K562 (cell line): ENCODE data around the gene IFI30. TPM values are rescaled to one million over a fixed set of nuclear protein-coding genes. Genes with fewer than 3 reads are reported as not detected.
A peak's percentile ranks its signal among the peaks of the same experiment; 100 is the strongest.

Experiments
- AFF4 ChIP-seq: sonication (generic); formaldehyde crosslinking; IDR thresholded peaks from 2 replicates; pipeline ENCODE4 v1.8.0; 2023; ENCODE audit warnings: mild to moderate bottlenecking, missing genetic modification reagents
- ARID1B ChIP-seq: fragments of 450-650 bp; IDR thresholded peaks from 2 replicates; pipeline ENCODE4 v1.6.1; 2016; ENCODE audit warnings: antibody characterized with exemption, mild to moderate bottlenecking, inconsistent platforms
- CHD1 ChIP-seq: fragments of 200-600 bp; sonication (generic); IDR thresholded peaks from one replicate; pipeline ENCODE4 v1.6.1; 2012; ENCODE audit warnings: mild to moderate bottlenecking, moderate library complexity, low read length, inconsistent platforms
- E2F3 ChIP-seq: fragments of 250-450 bp; sonication (Bioruptor Pico); IDR thresholded peaks from 2 replicates; pipeline ENCODE4 v1.4.0; 2020; ENCODE audit warnings: mild to moderate bottlenecking
- EGR1 ChIP-seq: fragments of 450-650 bp; conservative IDR thresholded peaks from 2 replicates; pipeline ENCODE4 v1.6.1; 2017; ENCODE audit warnings: mild to moderate bottlenecking
- HDAC2 ChIP-seq: fragments of 450-650 bp; IDR thresholded peaks from 2 replicates; pipeline ENCODE4 v1.6.1; 2016; ENCODE audit warnings: mild to moderate bottlenecking
- HEY1 ChIP-seq: fragments of 250-450 bp; sonication (Bioruptor Pico); IDR thresholded peaks from 2 replicates; pipeline ENCODE4 v1.5.0; 2020; ENCODE audit warnings: mild to moderate bottlenecking, moderate library complexity, borderline replicate concordance
- HMGN3 ChIP-seq: IDR thresholded peaks from 2 replicates; pipeline ENCODE4 v1.6.1; 2011; ENCODE audit warnings: borderline replicate concordance, low read depth, mild to moderate bottlenecking, mixed read lengths, low read length; ENCODE audit not compliant: insufficient read length; ENCODE audit errors: extremely low read depth
- NR3C1 ChIP-seq: sonication (generic); formaldehyde crosslinking; IDR thresholded peaks from 2 replicates; pipeline ENCODE4 v1.8.1; 2022; ENCODE audit warnings: missing genetic modification reagents
- PHTF2 ChIP-seq: fragments of 250-450 bp; sonication (Bioruptor Pico); IDR thresholded peaks from 2 replicates; pipeline ENCODE4 v1.5.0; 2021; ENCODE audit warnings: mild to moderate bottlenecking
- POLR2G ChIP-seq: fragments of 200-400 bp; formaldehyde crosslinking; IDR thresholded peaks from 2 replicates; pipeline ENCODE4 v1.6.1; 2017; ENCODE audit warnings: low read depth, mild to moderate bottlenecking, antibody characterized with exemption, low read length, moderate library complexity
- SPI1 ChIP-seq: IDR thresholded peaks from 2 replicates; pipeline ENCODE4 v1.6.1; 2011; ENCODE audit warnings: low read depth, low read length, control low read depth, borderline replicate concordance
- SRSF9 ChIP-seq: fragments of 200-400 bp; formaldehyde crosslinking; IDR thresholded peaks from 2 replicates; pipeline ENCODE4 v1.6.1; 2017; ENCODE audit warnings: low read depth, low read length, borderline replicate concordance
- ZNF512 ChIP-seq: IDR thresholded peaks from 2 replicates; pipeline ENCODE4 v1.6.1; 2016; ENCODE audit warnings: missing genetic modification characterization, missing compliant biosample characterization
- polyA plus RNA-seq, 8 experiments: library from polyadenylated mRNA; depleted of rRNA in 4 of 8; stranded (reverse) in 5 of 8; unstranded in 3 of 8; fragments of >200 nt; fragmentation: Nextera tagmentation in 2 of 8; fragmentation: Illumina TruSeq in 1 of 8; extraction: Ambion mirVana in 2 of 8; extraction: Trizol in 1 of 8; gene quantifications; 2 replicates each; pipeline versions ENCODE4 v1.2.1 to v1.2.3, GENCODE V29; 2011 to 2014; ENCODE audit warnings: inconsistent platforms in 1 of 8, missing spikeins in 1 of 8
- total RNA-seq, 7 experiments: library from RNA; depleted of rRNA in 6 of 7; stranded (reverse); fragments of >200 nt in 6 of 7; fragmentation: Illumina TruSeq in 2 of 7; extraction: Trizol in 2 of 7; gene quantifications; 2 replicates each; pipeline versions ENCODE4 v1.2.1 to v1.2.3, GENCODE V29; 2011 to 2021; ENCODE audit warnings: low replicate concordance in 1 of 7
- TF ChIP-seq, protein P1 (sequence below): sonication (generic); formaldehyde crosslinking; IDR thresholded peaks from 2 replicates; pipeline ENCODE4 v1.5.0; 2020; ENCODE audit warnings: missing genetic modification reagents
- TF ChIP-seq, protein P2 (sequence below): fragments of 200-800 bp; sonication (Bioruptor generic); IDR thresholded peaks from 2 replicates; pipeline ENCODE4 v1.6.1; 2017; ENCODE audit warnings: missing genetic modification characterization, missing compliant biosample characterization
- TF ChIP-seq, protein P3 (sequence below), 2 experiments: fragments of 200-800 bp in 1 of 2; sonication (Bioruptor generic) in 1 of 2; sonication (generic) in 1 of 2; formaldehyde crosslinking in 1 of 2; IDR thresholded peaks in 1 of 2; conservative IDR thresholded peaks in 1 of 2; 2 replicates each; pipeline versions ENCODE4 v1.5.0 to v1.6.1; 2016 to 2020; ENCODE audit warnings: missing compliant biosample characterization in 1 of 2, missing genetic modification characterization in 1 of 2, missing genetic modification reagents in 1 of 2

IFI30 gene
- total and polyA plus RNA-seq, 9 of the 15 experiments (the other 6 are each of a cell fraction or from before 2014, with no cell fraction given): 63.7 to 430 (median 109) TPM

- TF ChIP-seq, protein P1, sequence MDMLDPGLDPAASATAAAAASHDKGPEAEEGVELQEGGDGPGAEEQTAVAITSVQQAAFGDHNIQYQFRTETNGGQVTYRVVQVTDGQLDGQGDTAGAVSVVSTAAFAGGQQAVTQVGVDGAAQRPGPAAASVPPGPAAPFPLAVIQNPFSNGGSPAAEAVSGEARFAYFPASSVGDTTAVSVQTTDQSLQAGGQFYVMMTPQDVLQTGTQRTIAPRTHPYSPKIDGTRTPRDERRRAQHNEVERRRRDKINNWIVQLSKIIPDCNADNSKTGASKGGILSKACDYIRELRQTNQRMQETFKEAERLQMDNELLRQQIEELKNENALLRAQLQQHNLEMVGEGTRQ (CRISPR knock-in tag): no peak
- TF ChIP-seq ARID1B (no peak), NR3C1 (CRISPR knock-in tag) (no peak), AFF4 (CRISPR knock-in tag) (no peak), HDAC2 (no peak), POLR2G (0 out of 2 replicates have a peak, but pooled peaks have one; percentile 11), HEY1 (CRISPR knock-in tag) (no peak), SRSF9 (no peak), E2F3 (no peak), CHD1 (no peak), HMGN3 (peak; percentile 21), SPI1 (no peak), ZNF512 (tag) (no peak), PHTF2 (no peak), EGR1 (peak; percentile 89)
- TF ChIP-seq, protein P2, sequence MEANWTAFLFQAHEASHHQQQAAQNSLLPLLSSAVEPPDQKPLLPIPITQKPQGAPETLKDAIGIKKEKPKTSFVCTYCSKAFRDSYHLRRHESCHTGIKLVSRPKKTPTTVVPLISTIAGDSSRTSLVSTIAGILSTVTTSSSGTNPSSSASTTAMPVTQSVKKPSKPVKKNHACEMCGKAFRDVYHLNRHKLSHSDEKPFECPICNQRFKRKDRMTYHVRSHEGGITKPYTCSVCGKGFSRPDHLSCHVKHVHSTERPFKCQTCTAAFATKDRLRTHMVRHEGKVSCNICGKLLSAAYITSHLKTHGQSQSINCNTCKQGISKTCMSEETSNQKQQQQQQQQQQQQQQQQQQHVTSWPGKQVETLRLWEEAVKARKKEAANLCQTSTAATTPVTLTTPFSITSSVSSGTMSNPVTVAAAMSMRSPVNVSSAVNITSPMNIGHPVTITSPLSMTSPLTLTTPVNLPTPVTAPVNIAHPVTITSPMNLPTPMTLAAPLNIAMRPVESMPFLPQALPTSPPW (CRISPR knock-in tag): peak; percentile 87
- TF ChIP-seq, protein P3, sequence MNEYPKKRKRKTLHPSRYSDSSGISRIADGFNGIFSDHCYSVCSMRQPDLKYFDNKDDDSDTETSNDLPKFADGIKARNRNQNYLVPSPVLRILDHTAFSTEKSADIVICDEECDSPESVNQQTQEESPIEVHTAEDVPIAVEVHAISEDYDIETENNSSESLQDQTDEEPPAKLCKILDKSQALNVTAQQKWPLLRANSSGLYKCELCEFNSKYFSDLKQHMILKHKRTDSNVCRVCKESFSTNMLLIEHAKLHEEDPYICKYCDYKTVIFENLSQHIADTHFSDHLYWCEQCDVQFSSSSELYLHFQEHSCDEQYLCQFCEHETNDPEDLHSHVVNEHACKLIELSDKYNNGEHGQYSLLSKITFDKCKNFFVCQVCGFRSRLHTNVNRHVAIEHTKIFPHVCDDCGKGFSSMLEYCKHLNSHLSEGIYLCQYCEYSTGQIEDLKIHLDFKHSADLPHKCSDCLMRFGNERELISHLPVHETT (CRISPR knock-in tag; conservative IDR thresholded peaks at IDR 0.05 in 1 of 2, IDR thresholded peaks at IDR 0.05 in 1 of 2): no peak
Observed at GRCh38 chr19:18194554-18195238, 21.1 kb downstream of the IFI30 start (continued).
